GM18508 (cell line): ENCODE results near the gene COG5.
"Not testable (repeated sequence)": the region's sequence is repeated elsewhere in the genome, so short reads cannot be mapped to it uniquely, and the experiment has no call there.

ENCODE experiments used
- ATAC-seq: cut with Tn5 transposase; IDR thresholded peaks from one replicate; pipeline ENCODE4 v1.9.1; 2021; ENCODE audit warnings: moderate number of reproducible peaks; ENCODE audit not compliant: insufficient read depth, unreplicated experiment

COG5 gene

DNA sequence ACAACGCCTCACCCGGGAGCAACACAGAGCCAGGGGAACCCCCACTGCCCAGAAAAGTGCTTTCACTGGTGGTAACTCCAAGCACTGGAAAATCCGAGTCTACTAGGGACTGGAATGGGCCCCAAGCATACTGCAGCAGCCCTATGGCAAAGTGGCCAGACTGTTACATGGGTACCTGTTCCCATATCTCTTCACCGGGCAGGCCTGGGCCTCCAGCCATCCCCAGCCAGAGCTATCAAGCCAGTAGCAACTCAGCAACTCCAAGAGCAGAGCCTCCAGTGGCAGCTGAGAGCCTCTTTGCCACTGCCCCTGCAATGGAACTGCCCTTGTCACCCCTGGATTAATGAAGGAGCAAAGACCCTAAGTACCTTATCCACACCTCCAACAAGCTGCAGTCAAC lies 321.5 kb downstream of the COG5 start:
- no peak for ATAC-seq

DNA sequence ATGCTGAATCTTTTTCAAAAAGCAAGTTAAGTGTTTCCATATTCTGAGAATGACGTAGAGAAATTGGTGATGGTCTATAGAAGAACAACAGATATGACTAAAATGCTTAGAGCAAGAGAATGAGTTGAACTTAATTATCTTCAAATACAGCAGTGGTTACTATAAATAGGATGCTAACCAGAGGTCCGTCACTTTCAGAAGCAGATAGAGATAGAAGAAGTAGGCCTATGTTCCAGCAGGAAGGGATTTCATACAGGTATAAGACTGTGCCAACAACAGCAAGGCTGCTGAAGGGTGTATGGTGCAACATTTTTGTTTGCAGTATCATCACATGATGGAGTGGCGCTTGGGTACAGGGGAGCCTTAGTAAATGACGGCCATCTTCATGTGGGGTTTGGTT lies 326.3 kb downstream of the COG5 start:
- ATAC-seq: no peak

DNA sequence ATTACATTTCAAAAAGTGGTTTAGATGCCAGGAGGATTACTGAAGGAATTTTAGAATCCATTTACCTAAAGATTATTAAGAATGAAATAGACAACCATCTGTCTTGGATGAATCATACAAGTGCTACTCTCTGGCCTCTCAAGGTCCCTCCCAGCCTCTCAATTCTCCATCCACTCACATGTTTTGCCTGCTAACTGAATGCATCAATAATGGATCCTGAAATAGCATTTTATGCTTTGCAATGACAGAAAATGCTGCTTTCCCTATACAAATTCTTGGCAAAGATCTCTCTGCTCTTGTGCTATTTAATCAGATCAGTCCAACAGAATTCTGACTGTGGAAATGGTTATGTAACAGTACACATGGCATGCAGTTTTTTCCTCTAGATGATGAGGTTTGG lies 326.9 kb downstream of the COG5 start:
- ATAC-seq: no peak

DNA sequence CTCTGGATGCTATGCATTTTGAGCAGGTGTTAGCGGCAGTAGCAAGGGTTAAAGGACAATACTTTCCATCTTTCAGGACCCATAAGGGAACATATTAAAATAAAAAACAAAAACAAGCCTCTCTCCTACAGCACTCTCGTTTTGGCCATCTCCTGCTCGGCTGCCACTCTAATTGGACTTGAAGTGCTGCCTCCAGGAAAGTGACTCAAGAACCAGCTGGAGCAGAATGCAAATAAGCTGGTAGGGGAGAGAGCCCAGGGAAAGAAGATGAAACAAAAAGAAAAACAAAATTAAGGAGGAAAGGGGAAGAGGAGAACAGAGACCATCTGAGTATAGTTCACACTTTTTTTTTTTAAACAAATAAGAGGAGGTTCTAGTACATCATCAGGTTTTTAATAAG lies 329.3 kb downstream of the COG5 start:
- ATAC-seq: no peak

DNA sequence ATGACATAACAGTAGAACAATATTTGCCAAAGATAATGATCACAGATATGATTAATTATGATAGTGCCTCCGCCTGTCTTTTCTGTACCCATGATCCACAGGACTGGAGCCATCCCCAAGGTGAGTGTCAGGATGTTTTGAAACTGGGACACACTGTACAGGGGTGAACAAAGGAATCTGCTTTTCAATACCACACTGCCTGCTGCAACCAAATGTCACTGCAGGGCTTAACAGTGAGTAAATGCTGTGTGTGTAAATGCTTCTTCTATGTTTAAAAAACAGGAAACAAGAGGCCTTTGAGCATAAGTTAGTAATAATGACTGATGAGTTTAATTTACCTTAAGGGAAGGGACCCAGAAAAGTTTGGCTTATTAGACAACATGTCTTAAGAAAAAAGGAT lies 329.7 kb downstream of the COG5 start:
- ATAC-seq: no peak

DNA sequence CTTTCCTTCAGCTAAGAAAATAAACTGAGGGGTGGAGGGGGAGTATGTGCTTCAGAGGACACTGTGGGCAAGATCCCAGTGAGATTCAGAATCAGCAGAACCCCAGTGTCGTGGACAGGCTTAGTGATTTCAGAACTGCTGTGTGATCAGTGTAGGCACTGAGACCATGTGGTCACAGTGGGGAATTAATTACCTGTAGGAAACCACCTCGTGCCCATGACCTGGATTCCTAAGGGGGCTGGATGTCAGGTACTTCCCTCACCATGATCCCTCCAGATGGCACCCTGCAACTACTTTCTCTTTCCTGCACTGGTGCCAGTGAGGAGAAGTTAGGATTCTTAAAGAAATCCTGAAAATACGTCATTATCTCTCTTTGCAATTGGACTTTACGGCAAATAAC lies 330.5 kb downstream of the COG5 start:
- no peak for ATAC-seq

DNA sequence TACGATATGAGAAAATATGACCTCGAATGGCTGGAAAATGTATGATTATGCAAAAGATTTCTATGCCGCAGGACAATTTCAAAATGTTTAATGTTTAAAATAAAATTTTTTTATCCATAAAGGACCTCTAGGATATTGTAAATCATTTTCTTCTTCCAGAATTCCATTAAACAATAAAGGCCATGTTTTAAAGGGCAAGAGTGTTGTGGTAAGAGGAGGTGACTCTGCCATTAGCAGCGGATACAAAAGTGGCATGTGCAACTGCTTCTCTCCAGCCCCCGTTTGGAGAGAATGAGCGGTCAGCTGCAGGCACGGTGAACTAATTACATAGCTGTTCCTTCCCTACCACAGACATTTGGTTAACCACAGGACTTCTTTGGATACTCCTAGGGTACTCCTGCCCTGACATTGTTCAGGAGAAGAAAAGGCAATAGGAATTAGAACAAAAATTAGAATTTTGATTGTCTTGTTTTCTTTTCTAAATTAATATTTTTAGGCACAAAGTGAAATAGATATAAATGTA lies 331.1 kb downstream of the COG5 start:
- no peak for ATAC-seq

DNA sequence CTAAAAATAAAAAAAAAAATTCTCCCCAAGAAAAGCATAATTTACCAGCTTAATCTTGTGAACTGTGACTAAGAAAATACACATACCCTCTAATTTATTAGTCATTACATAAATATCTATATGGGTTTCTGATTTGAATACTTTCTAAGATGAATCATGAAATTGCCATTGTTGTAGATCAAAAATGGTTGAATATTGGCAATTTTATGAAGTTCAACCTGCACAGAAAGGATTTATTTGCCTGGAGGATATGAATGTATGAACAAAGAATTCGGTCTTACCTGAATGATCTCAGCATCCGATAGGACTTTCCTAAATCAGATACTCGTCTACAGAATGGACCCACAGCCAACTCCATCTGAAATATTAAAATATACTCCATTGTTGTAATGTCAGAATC lies 333.4 kb downstream of the COG5 start:
- ATAC-seq: no peak

DNA sequence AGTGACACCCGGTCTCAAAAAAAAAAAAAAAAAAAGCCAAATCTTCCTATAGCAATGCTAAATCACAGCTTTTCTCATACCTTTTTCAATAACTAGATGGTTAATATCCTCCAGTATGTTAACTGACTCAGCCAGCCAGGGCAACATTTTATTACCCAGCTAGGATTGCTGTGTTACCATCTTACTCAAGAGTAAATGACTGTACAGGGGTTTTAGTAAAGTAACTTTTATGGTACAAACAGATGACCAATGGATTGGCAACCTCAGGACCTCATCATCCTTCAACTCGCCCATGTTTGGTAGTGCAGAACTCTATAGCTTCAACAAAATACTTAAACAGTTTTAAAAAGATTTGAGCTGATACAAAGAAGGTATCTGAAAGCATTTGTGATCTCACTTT lies 335.4 kb downstream of the COG5 start:
- no peak for ATAC-seq

DNA sequence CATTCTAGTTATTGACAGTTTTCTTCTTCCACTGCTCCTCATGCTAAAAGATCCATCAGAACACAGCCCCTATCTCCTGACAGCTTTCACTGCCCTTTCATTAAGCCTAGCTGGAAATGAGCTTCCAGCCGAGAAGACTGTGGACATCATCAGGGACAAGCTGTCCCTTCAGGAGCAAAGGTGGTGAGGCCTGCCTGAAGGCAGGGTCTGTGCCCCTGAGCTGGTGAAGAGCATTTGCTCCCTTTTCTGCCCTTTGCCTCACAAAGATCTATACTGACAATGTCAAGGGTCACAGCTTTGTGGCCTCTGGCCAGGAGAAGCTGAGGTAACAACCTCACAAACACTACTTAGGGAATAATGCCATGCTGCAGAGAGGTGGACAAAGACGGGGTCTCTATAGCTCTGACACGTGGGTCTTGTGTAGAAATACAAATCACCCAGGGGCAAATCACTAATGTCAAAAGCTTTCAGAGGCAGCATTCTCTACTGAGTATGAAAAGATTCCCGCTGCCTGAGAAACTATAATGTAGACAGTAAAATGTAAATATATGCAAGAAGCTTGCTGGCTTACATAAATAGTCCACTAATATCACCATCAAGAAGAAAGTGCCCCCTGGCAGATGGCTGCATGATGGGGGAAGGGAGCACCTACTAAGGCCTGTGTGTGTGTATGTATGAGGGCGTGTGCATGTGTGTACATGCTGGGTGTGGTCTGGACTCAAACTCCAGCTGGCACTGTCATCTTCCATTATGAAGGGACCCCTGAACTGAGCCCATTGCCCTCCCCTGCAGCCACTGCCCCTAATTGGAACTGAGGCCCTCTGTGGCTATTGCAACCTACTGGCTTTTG lies 339.1 kb downstream of the COG5 start:
- ATAC-seq: no peak

DNA sequence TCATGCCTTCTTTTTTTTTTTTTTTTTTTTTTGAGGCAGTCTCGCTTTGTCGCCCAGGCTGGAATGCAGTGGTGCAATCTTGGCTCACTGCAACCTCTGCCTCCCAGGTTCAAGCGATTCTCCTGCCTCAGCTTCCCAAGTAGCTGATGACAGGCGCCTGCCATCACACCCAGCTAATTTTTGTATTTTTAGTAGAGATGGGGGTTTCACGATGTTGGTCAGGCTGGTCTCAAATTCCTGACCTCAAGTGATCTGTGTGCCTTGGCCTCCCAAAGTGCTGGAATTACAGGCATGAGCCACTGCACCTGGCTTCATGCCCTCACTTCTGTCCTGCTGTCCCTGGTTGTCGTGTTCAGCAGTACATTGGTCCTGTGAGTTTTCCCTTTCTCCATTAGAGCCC lies 342.9 kb downstream of the COG5 start:
- not testable (repeated sequence) for ATAC-seq

DNA sequence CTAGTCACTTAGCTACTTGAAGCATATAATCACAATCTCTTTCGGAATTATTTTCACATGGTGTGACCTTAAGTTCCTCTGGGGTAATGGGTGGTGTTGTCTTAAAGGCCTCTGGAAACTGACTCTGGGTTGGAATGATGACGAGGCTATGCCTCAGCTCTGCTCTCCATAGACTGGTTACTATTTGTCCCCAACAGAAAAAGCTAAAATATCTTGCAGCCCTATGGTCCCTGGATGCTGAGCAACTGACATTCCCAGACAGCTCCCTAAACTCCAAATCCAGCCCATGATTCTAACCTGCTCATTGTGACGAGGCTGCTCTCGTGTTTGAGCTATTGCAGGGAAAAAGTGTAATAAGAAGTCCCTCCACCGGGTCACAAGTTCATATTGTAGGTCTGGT lies 343.4 kb downstream of the COG5 start:
- no peak for ATAC-seq

DNA sequence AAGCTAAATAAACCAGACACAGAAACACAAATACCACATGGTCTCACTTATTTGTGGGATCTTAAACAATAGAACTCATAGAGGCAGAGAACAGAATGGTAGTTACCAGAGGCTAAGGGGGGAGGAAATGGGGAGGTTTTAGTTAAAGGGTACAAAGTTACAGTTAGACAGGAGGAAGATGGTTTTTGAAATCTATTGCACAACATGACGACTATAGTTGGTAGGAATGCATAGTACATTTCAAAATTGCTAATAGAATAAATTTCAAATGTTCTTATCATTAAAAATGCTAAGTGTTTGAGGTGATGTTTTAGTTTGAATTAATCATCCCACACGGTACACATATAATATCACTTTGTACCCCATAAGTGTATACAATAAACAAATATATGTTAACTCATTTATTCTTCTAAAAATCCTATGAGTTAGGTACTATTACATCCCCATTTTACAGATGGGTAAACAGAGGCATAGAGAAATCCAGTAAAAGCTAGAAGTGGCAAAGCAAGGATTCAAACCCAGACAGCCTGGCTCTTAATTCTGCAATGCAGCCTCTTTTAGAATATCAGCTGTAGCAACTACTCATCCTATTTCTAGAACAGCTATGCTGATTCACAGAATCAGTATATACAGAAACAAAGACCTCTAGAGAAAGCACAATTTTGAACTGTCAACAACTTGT lies 344.0 kb downstream of the COG5 start:
- no peak for ATAC-seq

DNA sequence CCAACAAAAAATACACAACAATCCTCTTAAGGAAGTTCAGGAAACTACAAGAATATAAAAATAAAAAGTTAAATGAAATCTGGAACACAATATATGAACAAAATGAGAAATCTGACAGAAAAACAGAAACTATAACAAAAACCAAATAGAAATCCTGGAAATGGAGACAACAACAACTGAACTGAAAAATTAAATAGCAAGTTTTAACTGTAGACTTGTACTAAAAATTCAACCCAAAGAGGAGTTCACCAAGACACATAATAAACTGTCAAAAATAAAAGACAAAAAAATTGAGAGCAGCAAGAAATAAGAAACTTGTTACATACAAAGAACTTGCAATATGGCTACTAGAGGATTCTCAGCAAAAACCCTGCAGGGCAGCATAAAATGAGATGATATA lies 349.8 kb downstream of the COG5 start:
- ATAC-seq: no peak

DNA sequence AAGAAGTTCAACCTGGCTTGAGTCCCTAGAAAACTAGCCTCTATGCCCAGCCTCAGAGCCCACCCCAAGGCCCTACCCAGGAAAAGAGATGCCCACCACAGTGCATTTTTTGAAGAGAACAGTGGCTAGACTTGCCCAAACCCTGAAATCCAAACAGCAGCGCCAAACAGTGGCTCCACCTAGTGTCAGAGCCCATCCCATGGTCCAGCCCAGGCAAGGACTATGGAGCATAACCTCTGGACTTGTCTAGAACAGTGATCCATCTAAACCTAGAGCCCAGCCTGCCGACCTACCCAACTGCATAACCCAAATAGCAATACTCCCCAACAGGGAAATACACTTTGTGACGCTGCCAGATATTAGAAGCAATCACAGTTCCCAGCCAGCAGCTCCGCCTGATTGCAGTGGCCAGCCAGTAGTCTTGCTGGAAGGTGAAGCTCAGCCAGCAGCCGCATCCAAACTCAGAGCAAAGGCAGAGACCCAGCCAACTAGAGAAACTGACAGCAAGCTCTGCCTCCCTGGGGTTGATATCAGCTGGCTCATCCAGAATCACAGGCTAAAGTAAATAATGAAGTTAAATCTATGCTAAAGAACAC lies 350.4 kb downstream of the COG5 start:
- ATAC-seq: no peak

DNA sequence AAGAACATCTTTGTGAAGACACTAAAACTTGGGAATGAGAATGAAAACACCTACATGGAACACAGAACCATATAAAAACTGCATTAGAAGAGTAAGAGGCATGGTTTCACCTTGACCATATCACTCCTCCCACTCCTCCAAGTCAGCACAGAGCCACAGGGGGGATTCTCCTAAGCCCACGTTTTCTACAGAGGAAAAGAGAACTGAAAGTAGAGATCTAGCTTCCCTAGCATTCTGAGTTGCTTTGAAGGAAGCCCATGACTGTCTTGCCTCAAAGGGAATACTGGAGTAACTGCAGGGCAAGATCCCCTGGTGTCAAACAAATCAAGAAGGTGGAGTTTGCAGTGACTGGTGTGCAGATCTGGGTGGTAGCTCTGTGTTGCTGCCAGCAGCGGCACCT lies 351.0 kb downstream of the COG5 start:
- no peak for ATAC-seq

DNA sequence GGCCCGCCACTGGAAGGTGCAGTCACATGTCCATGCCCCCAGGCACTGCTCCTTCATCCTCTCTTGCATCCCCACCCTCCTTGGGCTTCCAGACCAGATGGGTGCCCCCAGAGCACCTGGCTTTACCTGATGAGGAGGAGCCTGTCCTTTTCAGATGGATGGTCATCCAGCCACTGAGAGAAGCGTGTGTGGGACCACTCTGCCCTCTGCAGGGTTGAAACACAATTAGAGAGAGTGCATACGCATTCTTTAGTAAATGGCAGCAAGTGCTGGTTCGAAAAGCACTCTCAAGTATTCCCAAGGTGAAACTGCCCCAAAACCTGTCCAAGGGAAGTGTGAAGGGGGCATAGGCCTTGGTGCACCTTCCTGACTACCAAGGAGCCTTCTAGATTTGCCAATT lies 353.3 kb downstream of the COG5 start:
- ATAC-seq: no peak

DNA sequence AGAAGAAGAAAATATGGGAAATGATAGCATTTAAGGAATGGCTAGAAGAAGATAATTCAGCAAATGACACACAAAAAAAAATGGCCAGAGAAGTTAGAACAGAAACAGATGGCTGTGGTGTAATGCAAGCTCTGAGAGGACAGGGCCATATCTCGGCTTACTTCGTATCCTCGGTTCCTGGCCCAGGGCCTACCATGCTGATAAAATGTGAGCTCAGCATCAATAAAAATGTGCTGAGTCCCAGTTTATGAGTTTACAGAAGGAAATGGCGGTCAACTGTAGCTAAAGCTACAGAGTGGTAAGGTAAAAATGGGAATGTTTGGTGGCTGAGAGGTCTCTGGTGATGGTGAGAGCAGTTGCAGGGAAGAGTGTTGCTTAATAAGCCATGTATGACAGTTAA lies 354.2 kb downstream of the COG5 start:
- ATAC-seq: no peak

DNA sequence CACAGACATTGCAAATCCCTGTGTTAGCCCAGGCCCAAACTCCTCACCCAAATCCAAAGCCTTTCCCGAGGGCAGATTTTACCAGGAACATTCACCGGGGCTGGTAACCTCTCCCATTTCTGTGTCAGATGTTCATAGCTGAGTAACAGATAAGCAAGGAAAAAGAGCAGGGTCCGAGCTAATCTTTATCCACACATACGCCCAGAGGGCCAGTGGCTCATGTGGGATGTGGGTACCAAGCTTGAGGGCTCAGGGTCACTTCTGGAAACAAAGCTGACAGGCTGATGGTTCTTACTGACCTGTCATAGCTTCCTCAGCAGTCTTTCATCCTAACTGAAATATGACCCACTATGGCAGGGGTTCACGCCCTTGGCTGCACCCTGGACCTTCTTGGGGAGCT lies 355.2 kb downstream of the COG5 start:
- no peak for ATAC-seq

DNA sequence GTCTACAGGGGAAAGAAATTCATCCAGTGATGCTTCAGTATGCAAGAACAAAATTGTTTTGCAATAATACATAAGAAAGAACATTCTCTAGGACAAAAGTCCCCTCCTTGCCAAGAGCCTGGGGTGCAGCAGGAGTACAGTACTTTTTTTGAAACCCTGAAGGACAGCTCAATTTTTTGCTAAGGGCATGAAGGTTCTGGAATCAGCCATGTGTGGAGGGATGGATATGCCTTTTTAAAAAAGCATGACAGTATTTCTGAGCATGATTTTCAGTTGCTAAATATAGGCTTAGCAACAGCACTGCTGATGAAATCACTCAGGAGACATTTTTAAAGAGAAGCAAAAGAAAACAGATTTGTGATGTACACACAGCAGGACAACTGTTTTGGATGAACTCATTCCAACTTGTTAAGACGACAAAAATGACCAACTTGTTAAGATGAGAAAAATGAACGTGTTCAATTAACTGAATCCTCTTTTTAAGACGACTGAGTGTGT lies 355.6 kb downstream of the COG5 start:
- ATAC-seq: no peak

DNA sequence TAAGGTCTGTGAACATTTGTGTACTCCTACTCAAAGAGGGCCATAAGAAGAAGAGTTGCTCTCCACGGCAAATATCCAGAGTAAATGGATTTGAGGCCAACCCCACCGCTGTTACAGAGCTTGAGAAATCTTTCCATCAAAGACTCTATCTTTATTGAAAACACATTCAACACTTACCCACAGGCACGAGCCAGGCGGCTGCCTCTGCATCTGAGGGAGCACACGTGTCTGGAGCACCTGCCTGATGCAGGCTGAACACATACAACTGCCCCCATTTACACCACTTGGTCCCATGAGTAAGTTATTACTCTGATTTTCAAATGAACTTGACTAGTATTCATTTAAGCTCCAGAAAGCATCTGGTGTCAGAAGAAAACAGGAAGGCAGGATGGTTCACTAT lies 356.3 kb downstream of the COG5 start:
- ATAC-seq: no peak
